ENCODE results near the gene IL1RAP. TPM values are rescaled to one million over a fixed set of nuclear protein-coding genes. Genes with fewer than 3 reads are reported as not detected.

The IL1RAP gene
- total RNA-seq, 2 experiments from 2014 or later: 12.1 to 16.1 TPM

DNA sequence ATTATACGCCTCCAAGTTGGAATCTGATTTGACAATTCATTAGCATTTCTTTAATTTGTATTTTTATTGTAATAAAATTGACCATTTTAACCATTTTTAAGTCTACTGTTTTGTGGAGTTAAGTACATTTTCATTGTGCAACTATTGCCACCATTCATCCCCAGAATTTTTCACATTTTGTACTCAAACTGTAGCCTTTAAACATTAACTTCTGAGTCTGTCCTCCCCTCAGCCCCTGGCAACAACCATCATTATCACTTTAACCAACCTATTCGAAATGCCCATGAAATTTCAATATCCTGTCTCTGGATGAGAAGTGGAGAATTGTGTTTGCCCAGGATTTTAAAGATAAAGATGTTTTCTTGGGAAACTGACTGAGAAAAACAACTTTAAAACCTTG is 27.7 kb downstream of the IL1RAP start:
- peaks cover 15% of the 10 kb centered on the region for H3K4me1 Mint-ChIP-seq
- peaks cover 1% of the 10 kb centered on the region for H3K36me3 Mint-ChIP-seq (ENCODE audit: low read depth)
- POLR2A ChIA-PET: no interaction called here
- ATAC-seq: no peak
- CTCF ChIA-PET: no interaction called here
- H3K9me3 Mint-ChIP-seq (ENCODE audit: low read depth): no peaks in the 10 kb centered on the region
- DNase-seq: no peak
- no peaks in the 10 kb centered on the region for H3K27me3 Mint-ChIP-seq
- intact Hi-C loops (cut with DNase I, micrococcal nuclease): no loop called here
- no peak overlapping the region for H3K4me3 Mint-ChIP-seq
- H3K27ac Mint-ChIP-seq: no peak overlapping the region

DNA sequence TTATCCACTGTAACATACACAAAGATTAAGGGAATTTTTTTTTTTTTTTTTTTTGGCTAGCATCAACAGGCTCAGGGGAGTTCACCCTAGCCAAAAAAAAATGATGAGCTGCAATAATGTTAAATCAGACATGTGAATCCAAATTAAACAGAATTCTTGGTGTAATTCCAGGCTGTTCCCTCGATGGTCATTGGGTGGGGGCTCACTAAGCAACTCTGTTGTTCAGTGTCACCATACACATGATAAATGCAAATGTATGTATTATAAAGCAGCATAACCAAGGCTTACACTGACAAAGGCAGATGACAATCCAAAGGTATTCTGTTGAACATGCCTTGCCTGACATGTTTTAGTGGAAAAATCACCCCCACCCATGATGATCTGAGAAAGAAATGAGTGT is 29.0 kb downstream of the IL1RAP start:
- Mint-ChIP-seq H3K4me1 (peaks cover 12% of the 10 kb centered on the region), H3K27ac (no peak overlapping the region), H3K27me3 (no peaks in the 10 kb centered on the region), H3K4me3 (no peak overlapping the region), H3K36me3 (ENCODE audit: low read depth) (peaks cover under 1% of the 10 kb centered on the region), H3K9me3 (ENCODE audit: low read depth) (no peaks in the 10 kb centered on the region)
- ChIA-PET CTCF (no interaction called here), POLR2A (no interaction called here)
- DNase-seq: no peak
- no peak for ATAC-seq
- intact Hi-C loops (cut with DNase I, micrococcal nuclease): no loop called here

DNA sequence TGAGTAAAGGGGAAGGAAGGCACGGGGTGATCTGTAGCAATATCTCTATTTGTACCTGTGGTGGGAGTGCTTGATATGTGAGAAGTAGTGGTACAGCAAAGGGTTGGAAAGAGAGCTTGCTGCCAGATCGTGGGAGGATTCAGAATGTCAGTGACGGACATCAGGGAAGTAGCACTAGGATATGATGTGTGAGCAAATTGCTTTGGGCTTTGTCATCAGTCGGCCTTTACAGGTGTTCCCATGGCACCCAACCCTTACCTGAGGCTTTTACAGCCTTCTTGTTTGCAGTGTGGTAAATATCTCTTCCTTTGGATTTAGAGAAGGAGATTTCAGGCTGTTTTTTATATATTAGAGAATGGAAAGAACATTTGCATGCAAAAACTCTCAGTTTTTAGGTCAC is 29.8 kb downstream of the IL1RAP start:
- Mint-ChIP-seq H3K4me3 (no peak overlapping the region), H3K4me1 (peaks cover 6% of the 10 kb centered on the region), H3K27ac (no peak overlapping the region), H3K27me3 (no peaks in the 10 kb centered on the region), H3K9me3 (ENCODE audit: low read depth) (no peaks in the 10 kb centered on the region), H3K36me3 (ENCODE audit: low read depth) (no peaks in the 10 kb centered on the region)
- ATAC-seq: no peak
- intact Hi-C loops (cut with DNase I, micrococcal nuclease): no loop called here
- ChIA-PET CTCF (interaction anchor here (1.0 kb wide), 1 partner anchor 8 kb away, joined by 3 read pairs; no protein-coding TSS in a partner anchor), POLR2A (no interaction called here)
- DNase-seq: no peak

DNA sequence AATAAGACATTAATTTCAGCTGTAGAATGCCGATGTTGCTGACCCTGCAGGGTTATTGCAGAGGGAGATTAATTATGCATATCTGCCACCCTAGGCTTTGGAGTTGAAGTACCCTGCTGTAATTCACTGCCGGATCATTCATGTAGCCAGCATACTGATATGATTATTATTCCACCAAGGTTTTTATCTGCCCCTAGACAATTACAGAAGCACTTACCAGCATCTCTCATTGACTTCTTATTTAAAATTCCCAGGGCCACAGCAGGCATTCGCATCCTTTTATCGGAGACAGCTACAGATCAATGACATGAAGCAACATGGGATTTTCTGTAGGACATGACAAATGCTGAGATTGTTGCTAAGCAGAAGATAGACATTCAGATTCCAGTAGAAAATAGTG is 31.3 kb downstream of the IL1RAP start:
- intact Hi-C loops (cut with DNase I, micrococcal nuclease): no loop called here
- H3K36me3 Mint-ChIP-seq (ENCODE audit: low read depth): peaks cover 5% of the 10 kb centered on the region

DNA sequence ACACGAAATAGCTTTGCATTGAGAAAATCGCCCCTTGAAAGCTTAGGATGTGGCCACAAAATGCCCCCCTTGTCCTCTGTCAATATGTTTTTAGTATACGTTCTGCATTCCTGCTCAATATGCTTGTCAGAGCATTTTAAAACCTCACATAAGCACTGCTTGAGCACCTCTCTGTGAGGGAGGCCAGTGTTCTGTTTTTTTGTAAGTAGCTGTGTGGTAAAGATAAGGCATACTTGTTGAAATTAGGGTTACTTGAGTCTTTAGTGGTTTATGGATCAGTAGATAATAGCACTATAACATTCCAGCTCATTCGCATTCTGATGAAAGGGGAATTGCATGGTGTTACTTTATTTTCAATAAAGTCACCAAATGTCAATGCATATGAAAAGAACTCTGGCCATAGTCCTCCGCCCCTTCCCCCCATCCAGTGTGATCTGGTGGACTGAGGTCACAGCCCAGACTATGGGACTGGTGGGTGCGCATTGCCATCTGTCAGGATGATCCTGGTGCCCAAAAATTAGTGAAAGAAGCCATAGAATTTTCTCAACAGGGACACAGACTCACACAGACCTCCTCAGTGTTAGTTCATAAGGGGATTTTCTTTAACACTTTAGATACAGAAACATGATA is 33.1 kb downstream of the IL1RAP start:
- CTCF ChIA-PET: no interaction called here
- peaks cover 3% of the 10 kb centered on the region for H3K4me1 Mint-ChIP-seq
- intact Hi-C loops (cut with DNase I, micrococcal nuclease): no loop called here
- ATAC-seq: no peak
- DNase-seq: no peak
- no peak overlapping the region for H3K4me3 Mint-ChIP-seq
- H3K9me3 Mint-ChIP-seq (ENCODE audit: low read depth): peaks cover 6% of the 10 kb centered on the region
- no peak overlapping the region for H3K27ac Mint-ChIP-seq
- POLR2A ChIA-PET: no interaction called here
- peaks cover 15% of the 10 kb centered on the region for H3K36me3 Mint-ChIP-seq (ENCODE audit: low read depth)
- H3K27me3 Mint-ChIP-seq: no peaks in the 10 kb centered on the region

More for the DNA sequence above, 31.3 kb downstream of the IL1RAP start:
- Mint-ChIP-seq H3K27me3 (no peaks in the 10 kb centered on the region), H3K4me3 (no peak overlapping the region), H3K27ac (no peak overlapping the region), H3K9me3 (ENCODE audit: low read depth) (peaks cover 2% of the 10 kb centered on the region), H3K4me1 (peaks cover 3% of the 10 kb centered on the region)
- CTCF ChIA-PET: no interaction called here
- POLR2A ChIA-PET: no interaction called here
- no peak for DNase-seq
- ATAC-seq: no peak

DNA sequence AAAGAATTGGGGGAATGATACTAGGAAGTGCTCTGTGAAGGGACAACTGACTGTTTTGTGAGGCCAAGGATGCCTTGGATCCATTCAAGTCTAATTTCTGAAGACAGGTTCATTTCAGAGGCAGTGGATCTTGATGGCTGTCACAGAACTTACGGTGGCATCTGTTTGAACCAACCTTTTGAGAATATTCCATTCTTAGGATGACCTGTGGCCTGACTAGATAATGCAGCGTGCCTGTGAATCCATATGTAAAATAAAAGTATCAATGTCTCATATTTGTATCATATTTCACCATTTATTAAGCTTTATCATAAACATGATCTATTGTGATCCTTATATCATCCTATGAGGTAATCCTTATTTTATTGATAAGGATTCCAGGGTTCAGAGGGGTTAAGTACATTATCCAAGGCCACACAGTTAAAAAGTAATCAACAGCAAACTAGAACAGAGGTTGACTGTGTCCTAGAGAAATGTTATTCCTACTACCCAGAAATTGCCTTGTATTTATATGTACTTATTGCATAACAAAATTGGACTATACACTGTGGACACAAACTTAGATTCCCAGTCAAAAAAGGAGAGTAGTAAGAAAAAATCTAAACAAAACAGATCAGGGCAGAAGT is 34.3 kb downstream of the IL1RAP start:
- H3K27ac Mint-ChIP-seq: no peak overlapping the region
- ChIA-PET CTCF (no interaction called here), POLR2A (no interaction called here)
- intact Hi-C loops (cut with DNase I, micrococcal nuclease): no loop called here
- DNase-seq (no peak), ATAC-seq (no peak)
- peaks cover 3% of the 10 kb centered on the region for H3K4me1 Mint-ChIP-seq
- no peak overlapping the region for H3K4me3 Mint-ChIP-seq
- H3K27me3 Mint-ChIP-seq: no peaks in the 10 kb centered on the region
- H3K36me3 Mint-ChIP-seq (ENCODE audit: low read depth): peaks cover 23% of the 10 kb centered on the region
- H3K9me3 Mint-ChIP-seq (ENCODE audit: low read depth): peaks cover 8% of the 10 kb centered on the region

DNA sequence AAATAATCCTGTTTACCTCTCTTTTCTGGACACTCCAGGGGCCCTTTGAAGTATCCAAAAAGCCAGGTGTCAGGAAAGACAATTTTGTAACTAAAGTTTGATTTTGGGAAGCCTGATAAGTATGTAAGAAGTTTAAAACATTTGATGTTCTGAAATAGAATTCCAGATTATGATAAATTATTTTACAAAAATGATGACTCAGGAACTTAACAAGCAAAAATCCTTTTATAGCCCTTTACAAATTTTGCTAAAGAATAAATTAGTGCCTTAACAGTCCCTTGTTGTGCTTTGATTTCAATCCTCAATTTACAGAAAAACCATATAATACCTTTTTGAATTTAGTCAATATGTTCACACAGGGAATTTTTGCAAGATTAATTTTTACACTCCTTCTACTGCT is 38.1 kb downstream of the IL1RAP start:
- peaks cover 40% of the 10 kb centered on the region for H3K36me3 Mint-ChIP-seq (ENCODE audit: low read depth)
- POLR2A ChIA-PET: no interaction called here
- no peaks in the 10 kb centered on the region for H3K4me1 Mint-ChIP-seq
- no peak overlapping the region for H3K27ac Mint-ChIP-seq
- CTCF ChIA-PET: interaction anchor here (0.8 to 1.0 kb wide), 3 partner anchors 8 to 84 kb away, joined by 3 to 4 read pairs (median 4); partner anchors contain the start of gene IL1RAP
- ATAC-seq (no peak), DNase-seq (no peak)
- intact Hi-C loops (cut with DNase I, micrococcal nuclease): no loop called here
- H3K9me3 Mint-ChIP-seq (ENCODE audit: low read depth): peaks cover 8% of the 10 kb centered on the region
- H3K27me3 Mint-ChIP-seq: no peaks in the 10 kb centered on the region
- no peak overlapping the region for H3K4me3 Mint-ChIP-seq

DNA sequence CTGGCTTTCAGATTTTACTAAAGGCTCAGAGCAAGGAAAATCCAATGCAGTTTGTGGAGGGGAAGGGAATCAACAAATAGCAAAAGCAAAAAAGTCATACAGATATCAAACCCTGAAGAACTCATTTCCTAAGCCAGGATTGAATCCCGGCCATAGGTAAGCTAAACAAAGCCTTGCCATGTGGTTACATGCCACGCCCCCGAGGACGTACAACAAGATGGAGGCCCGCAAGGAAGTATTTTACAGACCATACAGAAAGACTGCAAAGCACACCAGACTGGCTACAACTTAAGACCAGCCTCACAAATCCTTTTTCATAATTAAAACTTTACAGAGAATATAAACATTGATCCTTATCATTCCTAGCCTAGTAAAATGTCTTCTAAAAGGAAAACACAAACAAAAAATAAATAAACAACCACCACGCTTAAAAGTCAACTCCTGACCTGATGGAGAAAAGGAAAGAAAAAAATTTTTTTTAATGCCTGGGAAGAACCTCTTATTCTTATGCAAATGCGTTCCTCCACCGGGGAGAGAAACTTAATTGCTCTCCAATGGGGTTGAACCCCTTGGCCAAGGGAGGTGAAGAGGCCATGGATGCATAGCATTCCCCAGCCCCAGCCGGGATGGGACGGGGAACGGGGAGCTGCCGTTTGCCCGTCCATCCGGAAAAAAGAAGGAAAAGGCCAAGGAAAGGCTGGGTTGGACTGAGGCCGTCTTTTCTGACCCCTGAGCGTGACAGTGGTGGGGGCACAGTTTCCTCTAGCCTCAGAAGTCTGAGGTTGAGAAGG is 39.3 kb downstream of the IL1RAP start:
- intact Hi-C loops (cut with DNase I, micrococcal nuclease): no loop called here
- Mint-ChIP-seq H3K27ac (no peak overlapping the region), H3K4me1 (no peaks in the 10 kb centered on the region), H3K4me3 (no peak overlapping the region), H3K36me3 (ENCODE audit: low read depth) (peaks cover 48% of the 10 kb centered on the region), H3K27me3 (no peaks in the 10 kb centered on the region), H3K9me3 (ENCODE audit: low read depth) (peaks cover 8% of the 10 kb centered on the region)
- ATAC-seq (no peak), DNase-seq (no peak)
- ChIA-PET CTCF (interaction anchor here (0.8 kb wide), 1 partner anchor 83 kb away, joined by 4 read pairs; no protein-coding TSS in a partner anchor), POLR2A (no interaction called here)

DNA sequence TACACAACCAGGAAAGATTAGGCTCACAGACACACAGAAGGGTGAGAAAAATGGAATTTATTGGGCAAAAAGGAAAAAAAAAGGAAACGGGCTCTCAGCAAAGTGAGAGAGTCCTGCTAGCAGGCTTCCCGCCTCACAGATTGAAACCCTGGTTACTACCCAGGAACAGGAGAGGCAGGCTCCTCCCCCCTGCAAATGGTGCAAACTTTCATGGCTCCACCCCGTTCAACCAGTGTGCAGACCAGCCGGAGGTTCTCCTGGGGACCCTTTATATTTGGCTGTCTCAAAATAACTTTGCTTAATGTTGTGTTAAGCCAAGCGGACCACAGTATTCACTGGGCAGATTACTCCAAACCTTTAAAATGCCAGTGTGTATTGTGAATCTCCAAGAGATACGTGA is 40.3 kb downstream of the IL1RAP start:
- peaks cover 11% of the 10 kb centered on the region for H3K9me3 Mint-ChIP-seq (ENCODE audit: low read depth)
- POLR2A ChIA-PET: no interaction called here
- DNase-seq (no peak), ATAC-seq (no peak)
- no peak overlapping the region for H3K27ac Mint-ChIP-seq
- intact Hi-C loops (cut with DNase I, micrococcal nuclease): no loop called here
- peaks cover 7% of the 10 kb centered on the region for H3K4me1 Mint-ChIP-seq
- H3K4me3 Mint-ChIP-seq: no peak overlapping the region
- CTCF ChIA-PET: no interaction called here
- H3K36me3 Mint-ChIP-seq (ENCODE audit: low read depth): peaks cover 54% of the 10 kb centered on the region
- no peaks in the 10 kb centered on the region for H3K27me3 Mint-ChIP-seq

DNA sequence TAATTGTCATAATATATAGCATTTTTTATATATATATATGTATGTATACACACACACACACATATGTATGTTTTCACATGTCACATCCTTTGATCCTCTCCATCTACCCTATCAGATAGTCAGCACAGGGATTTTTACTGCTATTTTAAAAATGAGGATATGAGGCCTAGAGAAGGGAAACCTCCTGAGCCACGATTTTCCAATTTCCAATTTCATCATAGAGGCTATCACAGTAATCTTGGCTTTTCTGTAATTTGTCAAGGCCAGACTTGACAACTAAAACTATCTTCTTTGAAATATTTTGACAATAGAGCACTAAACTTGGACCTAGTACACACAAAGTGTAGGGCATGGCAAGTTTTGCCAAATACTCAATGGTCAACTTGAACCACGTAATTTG is 42.5 kb downstream of the IL1RAP start:
- ChIA-PET POLR2A (no interaction called here), CTCF (no interaction called here)
- H3K4me3 Mint-ChIP-seq: no peak overlapping the region
- peaks cover 14% of the 10 kb centered on the region for H3K4me1 Mint-ChIP-seq
- H3K27me3 Mint-ChIP-seq: no peaks in the 10 kb centered on the region
- intact Hi-C loops (cut with DNase I, micrococcal nuclease): no loop called here
- H3K27ac Mint-ChIP-seq: no peak overlapping the region
- peaks cover 58% of the 10 kb centered on the region for H3K36me3 Mint-ChIP-seq (ENCODE audit: low read depth)
- ATAC-seq: no peak
- peaks cover 9% of the 10 kb centered on the region for H3K9me3 Mint-ChIP-seq (ENCODE audit: low read depth)
- no peak for DNase-seq

DNA sequence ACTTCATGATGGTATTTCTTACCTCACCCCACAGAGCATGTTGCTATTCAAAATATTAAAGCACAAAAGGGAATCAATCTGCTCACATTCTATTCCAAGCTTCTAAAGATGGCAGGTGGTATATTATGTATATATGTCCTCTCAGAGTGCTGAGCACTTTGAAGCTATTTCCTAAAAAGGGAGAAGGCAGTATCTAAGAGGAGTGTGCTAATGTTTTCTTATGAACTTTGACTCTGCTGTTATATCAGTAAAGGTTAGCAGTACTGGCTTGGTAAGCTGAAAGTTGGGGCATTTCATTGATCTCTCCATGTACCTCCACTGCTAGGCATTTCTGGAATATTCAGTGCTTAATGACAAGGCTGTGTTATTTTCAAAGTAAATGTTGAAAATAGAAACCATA is 43.4 kb downstream of the IL1RAP start:
- CTCF ChIA-PET: interaction anchor here (1.4 to 1.5 kb wide), 2 partner anchors 9 to 42 kb away, joined by 3 to 5 read pairs; no protein-coding TSS in a partner anchor
- no peak overlapping the region for H3K27ac Mint-ChIP-seq

DNA sequence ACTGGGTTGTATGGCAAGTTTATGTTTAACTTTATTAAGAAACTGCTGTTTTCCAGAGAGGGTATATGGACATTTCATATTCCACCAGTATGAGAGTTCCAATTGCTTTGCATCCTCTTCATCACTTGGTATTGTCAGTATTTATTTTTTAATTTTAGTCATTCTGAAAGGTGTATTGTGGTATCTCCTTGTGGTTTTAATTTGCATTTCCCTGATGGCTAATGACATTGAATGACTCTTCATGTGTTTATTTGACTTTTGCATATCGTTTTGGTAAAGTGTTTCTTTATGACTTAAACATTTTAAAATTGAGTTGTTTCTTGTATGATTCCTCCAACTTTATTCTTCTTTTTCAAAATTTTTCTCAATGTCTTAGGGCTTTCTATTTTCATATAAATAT is 44.4 kb downstream of the IL1RAP start:
- peaks cover 32% of the 10 kb centered on the region for H3K4me1 Mint-ChIP-seq
- CTCF ChIA-PET: interaction anchor here (1.4 to 1.5 kb wide), 2 partner anchors 8 to 43 kb away, joined by 3 to 5 read pairs; no protein-coding TSS in a partner anchor

More for the DNA sequence above, 43.4 kb downstream of the IL1RAP start:
- Mint-ChIP-seq H3K27me3 (no peaks in the 10 kb centered on the region), H3K9me3 (ENCODE audit: low read depth) (peaks cover 6% of the 10 kb centered on the region), H3K36me3 (ENCODE audit: low read depth) (peaks cover 55% of the 10 kb centered on the region), H3K4me3 (no peak overlapping the region), H3K4me1 (peaks cover 22% of the 10 kb centered on the region)
- intact Hi-C loops (cut with DNase I, micrococcal nuclease): no loop called here
- ATAC-seq (no peak), DNase-seq (no peak)
- POLR2A ChIA-PET: interaction anchor here (0.6 kb wide), 1 partner anchor 381 kb away, joined by 3 read pairs; no protein-coding TSS in a partner anchor

More for the DNA sequence above, 44.4 kb downstream of the IL1RAP start:
- peaks cover 4% of the 10 kb centered on the region for H3K9me3 Mint-ChIP-seq (ENCODE audit: low read depth)
- DNase-seq (no peak), ATAC-seq (no peak)
- H3K27ac Mint-ChIP-seq: no peak overlapping the region
- POLR2A ChIA-PET: interaction anchor here (0.6 kb wide), 1 partner anchor 382 kb away, joined by 3 read pairs; no protein-coding TSS in a partner anchor
- no peaks in the 10 kb centered on the region for H3K27me3 Mint-ChIP-seq
- no peak overlapping the region for H3K4me3 Mint-ChIP-seq
- H3K36me3 Mint-ChIP-seq (ENCODE audit: low read depth): peaks cover 51% of the 10 kb centered on the region
- intact Hi-C loops (cut with DNase I, micrococcal nuclease): no loop called here
